Omental fat pad (tissue), 4 donors: ENCODE results near the gene ADGRG1. TPM values are rescaled to one million over a fixed set of nuclear protein-coding genes. Genes with fewer than 3 reads are reported as not detected.

Experiments used
- ATAC-seq: fragments of 150-250 bp; one replicate; pipeline ENCODE4 v1.9.1; 2016; ENCODE audit warnings: mild to moderate bottlenecking, moderate library complexity; ENCODE audit not compliant: low FRiP score
- DNase-seq: peaks from one replicate; pipeline ENCODE4 v3.0.0-alpha.2; 2019; ENCODE audit warnings: low spot score
- CTCF ChIP-seq, 3 donors: fragments of 450-650 bp; IDR thresholded peaks; one replicate each; pipeline ENCODE4 v1.5.1; 2016 to 2017; ENCODE audit warnings: antibody characterized with exemption in 3 of 3, mild to moderate bottlenecking in 3 of 3, moderate library complexity in 2 of 3
- total RNA-seq, 4 donors: library from RNA; depleted of rRNA; stranded (reverse); fragments of >200 nt; gene quantifications; one replicate each; pipeline ENCODE4 v1.1.0, GENCODE V29; 2016

The ADGRG1 gene
- total RNA-seq, 4 donors from 2014 or later = 15.3 to 99.1 (median 70.5) TPM

- DNase-seq (no peak), ATAC-seq (no peak)
Observed at GRCh38 chr16:57704011-57704904, 75.8 kb downstream of the ADGRG1 start.

GRCh38 chr16:57704905-57705852, 76.7 kb downstream of the ADGRG1 start:
- no peak for DNase-seq
- ATAC-seq = no peak
- no peak for TF ChIP-seq CTCF (IDR thresholded peaks at IDR 0.05)

More at GRCh38 chr16:57704011-57704904, 75.8 kb downstream of the ADGRG1 start:
- no peak for TF ChIP-seq CTCF (IDR thresholded peaks at IDR 0.05)

- TF ChIP-seq CTCF (IDR thresholded peaks at IDR 0.05) = no peak
- DNase-seq (no peak), ATAC-seq (no peak)
Observed at GRCh38 chr16:57706717-57707116, 78.3 kb downstream of the ADGRG1 start.

- DNase-seq = no peak
- no peak for TF ChIP-seq CTCF (IDR thresholded peaks at IDR 0.05)
- no peak for ATAC-seq
Observed at GRCh38 chr16:57707331-57707730, 78.9 kb downstream of the ADGRG1 start.

GRCh38 chr16:57708168-57708567, 79.7 kb downstream of the ADGRG1 start:
- no peak for TF ChIP-seq CTCF (IDR thresholded peaks at IDR 0.05)
- no peak for ATAC-seq
- DNase-seq = no peak

GRCh38 chr16:57709663-57710062, 81.2 kb downstream of the ADGRG1 start:
- DNase-seq (no peak), ATAC-seq (no peak)
- TF ChIP-seq CTCF (IDR thresholded peaks at IDR 0.05) = no peak
